HG02588 (cell line): ENCODE data around the gene CHST14.
A peak's percentile ranks its signal among the peaks of the same experiment; 100 is the strongest.

Experiments
- ATAC-seq: cut with Tn5 transposase; IDR thresholded peaks from one replicate; pipeline ENCODE4 v1.9.1; 2021; ENCODE audit warnings: mild to moderate bottlenecking, moderate library complexity; ENCODE audit not compliant: unreplicated experiment

The CHST14 gene

DNA sequence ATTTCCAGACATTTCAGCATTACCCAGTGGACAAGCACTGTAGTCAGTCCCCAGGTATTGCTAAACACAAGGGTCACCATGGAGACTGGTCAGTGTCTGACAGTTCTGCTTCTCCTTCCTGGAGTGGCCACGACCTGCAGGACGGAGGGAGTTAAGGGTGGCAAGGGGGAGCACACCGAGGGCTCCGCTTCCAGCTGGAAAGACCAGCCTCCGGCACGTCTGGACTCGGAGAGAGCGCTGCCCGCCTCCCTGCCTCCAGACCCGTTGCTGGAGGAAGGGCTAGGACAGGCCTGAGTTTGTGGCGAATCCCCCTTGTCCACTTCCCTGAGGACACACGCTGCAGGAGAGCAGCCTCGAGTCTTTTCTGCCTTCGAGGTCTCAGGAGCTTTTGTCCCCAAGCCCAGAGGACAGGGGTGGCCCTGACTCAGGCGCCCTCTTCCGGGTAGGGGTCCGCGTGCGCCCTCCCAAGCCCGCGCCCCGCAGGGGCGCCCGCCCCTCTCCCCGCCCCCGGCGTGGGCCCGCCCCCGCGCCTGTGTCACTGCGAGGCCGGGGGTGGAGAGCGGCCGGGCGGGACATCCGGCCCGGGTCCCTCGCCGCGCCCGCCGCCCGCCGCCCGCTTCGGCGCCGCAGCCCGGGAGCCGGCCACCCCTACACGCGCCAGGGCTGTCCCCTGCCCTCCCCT lies at the start of gene CHST14:
TSS of gene CHST14 (plus strand) at position 562 of the 682 bp plus-strand sequence. CDS start 230 bp downstream, outside the sequence.
- ATAC-seq: peak; percentile 69

DNA sequence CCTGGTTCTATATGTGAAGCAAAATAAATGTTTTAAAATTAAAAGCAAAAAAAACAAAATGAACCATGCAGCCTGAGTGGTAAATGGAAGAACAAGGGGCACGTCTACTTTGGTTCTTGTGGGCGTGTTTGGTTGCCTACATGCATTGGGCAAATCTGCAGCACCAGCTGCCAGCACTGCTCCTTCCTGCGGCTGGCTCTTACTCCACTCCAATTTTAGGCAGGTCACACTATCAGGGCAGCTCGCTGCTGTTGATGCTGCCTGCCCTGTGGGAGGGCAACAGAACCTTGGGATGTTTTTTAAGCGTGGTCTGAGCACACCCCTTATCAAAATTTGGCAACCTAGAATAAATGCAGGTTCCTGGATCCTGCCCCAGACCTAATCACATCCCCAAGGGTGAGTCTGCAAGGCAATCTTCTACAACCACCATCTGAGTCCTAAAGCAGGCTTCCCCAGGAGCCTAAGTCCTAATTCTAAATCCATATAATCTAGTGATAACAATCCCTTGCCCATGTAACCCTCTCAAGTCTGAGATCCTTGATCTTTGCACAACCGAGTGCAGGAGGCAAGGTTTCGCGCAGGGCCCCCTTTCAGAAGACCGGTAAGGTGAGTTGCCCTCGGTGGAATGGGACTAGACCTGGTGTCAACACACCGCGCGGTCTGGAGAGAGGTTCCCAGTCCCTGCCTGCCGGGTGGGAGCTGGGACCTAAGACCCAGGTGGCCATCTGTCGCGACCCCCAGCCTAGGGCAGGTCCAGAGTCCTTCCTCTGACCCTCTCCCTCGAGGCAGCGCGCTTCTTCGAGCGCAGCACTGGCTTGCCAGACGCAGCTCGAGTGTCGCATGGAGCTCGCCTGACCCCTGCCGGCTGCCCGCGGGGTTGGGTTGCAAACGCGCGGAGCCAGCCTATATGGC lies 49.3 kb upstream of the CHST14 start:
- ATAC-seq: peak; percentile 77

DNA sequence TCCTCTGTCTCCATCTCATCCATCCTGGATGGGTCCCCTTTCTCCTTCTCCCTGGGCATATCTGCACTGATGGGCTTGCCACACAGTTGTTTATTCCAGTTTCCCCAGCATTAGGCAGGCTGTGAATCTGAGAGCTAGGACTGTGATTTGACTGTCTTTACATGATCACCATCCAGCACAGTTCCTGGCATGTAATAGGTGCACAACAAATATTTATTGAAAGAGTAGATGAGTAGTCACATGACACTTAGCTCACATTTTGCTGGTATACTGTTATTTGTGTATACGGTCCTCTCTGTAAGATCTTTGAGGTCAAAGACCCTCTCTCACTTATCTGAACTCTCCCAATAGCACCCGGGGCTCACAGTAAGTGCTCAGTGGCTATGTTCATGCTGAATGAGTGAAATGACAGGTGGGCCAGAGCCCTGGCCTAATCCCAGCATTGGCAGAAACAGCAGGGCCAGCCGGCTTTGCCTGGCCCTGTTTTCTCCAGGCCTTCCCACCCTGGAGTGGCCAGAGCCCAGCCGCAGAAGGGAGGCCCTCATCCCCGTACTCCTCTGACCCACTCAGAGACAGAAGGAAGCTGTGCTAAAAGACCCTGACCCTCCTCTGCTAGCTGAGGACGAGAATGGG lies 46.2 kb upstream of the CHST14 start:
- no peak for ATAC-seq

DNA sequence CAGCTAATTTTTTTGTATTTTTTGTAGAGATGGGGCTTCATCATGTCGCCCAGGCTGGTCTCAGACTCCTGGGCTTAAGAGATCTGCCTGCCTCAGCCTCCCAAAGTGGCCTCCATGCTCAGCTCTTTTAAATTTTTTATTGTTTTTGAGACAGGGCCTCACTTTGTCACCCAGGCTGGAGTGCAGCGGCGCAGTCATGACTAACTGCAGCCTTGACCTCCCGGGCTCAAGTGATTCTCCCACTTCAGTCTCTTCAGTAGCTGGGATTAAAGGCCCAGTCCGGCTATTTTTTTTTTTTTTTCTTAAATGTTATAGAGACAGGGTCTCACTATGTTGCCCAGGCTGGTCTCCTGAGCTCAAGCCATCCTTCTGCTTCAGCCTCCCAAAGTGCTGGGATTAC lies 45.1 kb upstream of the CHST14 start:
- ATAC-seq: no peak

DNA sequence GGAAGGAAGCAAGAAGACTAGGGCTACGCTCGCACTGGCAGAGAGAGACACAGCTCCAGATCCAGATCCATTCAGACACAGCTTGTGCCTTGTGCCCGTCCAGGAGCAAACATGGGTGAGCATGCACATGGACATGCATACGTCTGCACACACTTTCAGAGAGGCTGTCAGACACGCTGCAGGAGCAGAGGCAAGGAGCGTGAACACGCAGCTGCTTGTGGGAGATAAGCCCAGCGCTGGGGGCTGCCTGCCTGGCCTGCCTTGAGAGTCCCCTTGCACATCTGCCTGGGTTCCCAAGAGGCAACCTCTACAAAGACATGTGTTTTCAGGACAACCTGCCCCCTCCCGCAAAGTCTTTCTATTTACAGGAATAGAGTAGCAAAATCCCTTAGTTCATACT lies 43.6 kb upstream of the CHST14 start:
- no peak for ATAC-seq

- ATAC-seq: no peak
Measured at GRCh38 chr15:40428185-40428584, 42.6 kb upstream of the CHST14 start.

DNA sequence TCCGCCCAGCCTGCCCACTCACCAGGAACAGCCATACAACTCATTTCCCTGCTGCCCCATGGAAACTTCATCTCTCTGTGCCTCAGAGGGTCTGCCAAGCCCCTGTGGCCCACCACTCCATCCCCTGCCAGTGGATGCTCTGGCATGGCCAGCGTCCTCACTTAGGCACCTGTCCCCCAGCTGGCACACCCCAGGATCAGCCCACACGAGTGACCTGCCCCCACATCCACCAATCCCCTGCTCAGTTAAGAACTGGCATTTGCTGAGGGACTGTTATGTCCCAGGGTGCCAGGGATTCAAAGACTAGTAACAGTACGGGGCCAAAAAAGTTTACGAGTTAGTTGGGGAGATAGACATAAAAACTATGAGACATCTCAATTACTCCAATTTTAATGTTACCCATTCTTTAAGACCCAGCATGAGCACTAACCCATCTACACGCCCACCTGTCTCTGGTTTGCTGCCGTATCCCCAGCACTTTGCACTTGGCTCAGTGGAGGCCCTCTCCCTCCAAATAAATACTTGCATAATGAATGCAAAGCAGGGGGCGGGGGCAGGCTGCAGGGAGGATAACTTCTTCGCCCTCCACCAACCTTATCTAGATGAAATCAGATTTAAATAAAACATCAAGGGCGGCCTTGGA lies 41.6 kb upstream of the CHST14 start:
- no peak for ATAC-seq

DNA sequence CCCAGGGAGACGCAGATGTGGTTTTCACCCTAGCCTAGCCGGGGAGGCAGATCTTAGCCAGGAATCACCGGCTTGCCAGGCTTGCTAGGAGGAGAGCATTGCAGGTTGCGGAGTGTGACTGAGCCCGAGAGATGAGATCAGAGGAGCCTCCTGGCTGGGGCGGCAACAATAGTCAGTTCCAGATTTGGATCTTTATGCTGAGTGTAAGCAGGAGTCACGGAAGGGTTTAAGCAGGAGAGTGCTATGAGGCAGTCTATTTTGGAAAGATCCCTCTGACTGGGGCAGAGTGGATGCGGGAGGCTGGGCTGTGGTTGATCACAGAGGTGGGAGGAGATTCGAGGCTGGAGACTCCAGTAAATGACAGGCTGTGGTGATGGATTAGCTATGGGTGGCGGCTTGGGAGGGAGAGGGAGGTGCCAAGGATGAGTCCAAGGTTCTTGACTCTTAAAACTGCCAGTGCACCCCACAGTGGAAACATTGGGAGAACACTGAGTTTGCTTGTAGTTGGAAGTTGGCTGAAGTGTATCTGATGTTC lies 40.4 kb upstream of the CHST14 start:
- no peak for ATAC-seq

DNA sequence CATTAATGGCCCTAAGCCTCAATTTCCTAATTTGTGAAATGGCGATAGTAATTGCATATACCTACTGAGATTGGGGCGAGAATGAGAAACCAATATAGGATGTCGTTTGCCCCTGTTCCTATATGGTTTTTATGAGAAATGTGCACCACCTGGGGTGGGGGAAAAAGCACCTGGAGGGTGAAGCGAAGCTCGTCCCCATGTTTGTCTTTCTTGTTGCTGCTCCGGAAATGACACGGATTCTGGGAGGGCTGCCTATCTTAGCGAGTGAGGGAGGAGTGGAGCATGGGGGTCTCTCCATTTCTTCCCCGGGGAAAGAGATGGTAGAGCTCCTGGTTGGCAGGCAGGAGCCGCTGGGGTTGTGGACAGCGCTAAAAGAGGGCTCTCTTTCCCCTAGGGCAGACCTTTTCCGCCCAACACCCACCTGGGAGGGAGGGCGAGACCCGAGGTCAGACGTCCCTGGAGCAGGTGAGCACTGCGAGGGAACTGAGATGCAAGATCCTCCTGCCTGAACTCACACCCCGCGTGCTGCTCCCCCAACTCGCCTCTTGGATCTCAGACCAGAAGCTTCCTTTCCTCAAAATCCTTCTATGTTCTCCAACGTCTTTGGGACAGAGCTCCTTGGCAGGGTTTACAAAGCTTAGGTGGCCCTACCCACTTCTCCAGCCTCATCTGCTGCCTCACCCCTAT lies 35.6 kb upstream of the CHST14 start:
- no peak for ATAC-seq

DNA sequence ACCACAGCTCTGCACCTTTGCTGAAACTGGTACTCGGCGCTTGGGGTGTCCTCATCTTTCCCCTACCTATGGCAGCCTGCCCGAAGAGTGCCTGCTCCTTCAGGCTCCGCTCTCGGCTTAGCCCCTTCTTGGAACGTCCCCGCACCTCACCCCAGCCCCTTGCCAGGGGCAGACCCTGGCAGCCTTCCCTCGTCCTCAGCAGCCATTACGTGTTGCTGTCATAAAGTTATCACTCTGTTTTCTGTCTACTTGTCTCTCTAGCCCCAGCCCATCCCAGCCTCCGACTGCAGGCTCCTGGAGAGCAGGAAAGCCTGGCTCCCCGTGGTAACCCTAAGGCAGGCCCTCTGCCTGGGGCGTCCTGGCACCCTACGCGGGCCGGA lies 35.1 kb upstream of the CHST14 start:
- no peak for ATAC-seq

DNA sequence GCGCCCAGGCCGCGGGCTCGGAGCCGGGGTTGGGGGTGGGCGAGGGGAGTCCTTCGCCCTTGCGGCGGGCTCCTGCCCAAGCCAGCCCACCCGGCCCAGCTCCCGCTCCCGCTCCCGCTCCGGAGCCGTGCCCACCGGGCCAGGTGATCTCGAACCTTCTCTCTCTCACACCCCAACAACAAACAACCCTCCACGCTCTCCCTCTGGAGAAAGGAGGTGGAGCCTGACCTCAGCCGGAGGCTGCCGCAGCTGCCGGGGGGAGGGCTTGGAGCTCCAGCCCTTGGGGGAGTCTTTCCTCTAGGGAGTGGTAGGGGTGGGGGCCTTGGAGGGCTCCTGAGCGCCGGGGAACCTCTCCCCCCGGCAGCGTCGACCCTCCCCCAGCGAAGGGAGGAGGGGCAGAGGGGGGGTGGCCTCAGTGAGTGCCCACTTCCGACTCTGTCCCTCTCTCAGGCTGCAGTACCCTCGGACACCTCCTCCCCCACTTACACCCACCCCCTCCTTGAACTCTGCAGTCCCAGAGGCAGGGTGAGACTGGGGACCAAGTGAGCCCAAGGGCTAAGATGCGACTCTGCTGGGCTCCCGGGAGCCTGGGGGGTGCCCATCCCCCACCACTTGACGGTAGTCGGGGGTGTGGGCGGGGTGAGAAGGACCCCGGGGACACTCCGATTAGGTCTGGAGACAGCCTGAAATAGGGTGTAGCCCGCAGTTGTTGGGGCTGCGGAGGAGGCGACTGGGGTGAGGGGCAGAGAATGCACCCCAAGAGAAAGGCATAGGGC lies 34.5 kb upstream of the CHST14 start:
- ATAC-seq: no peak

DNA sequence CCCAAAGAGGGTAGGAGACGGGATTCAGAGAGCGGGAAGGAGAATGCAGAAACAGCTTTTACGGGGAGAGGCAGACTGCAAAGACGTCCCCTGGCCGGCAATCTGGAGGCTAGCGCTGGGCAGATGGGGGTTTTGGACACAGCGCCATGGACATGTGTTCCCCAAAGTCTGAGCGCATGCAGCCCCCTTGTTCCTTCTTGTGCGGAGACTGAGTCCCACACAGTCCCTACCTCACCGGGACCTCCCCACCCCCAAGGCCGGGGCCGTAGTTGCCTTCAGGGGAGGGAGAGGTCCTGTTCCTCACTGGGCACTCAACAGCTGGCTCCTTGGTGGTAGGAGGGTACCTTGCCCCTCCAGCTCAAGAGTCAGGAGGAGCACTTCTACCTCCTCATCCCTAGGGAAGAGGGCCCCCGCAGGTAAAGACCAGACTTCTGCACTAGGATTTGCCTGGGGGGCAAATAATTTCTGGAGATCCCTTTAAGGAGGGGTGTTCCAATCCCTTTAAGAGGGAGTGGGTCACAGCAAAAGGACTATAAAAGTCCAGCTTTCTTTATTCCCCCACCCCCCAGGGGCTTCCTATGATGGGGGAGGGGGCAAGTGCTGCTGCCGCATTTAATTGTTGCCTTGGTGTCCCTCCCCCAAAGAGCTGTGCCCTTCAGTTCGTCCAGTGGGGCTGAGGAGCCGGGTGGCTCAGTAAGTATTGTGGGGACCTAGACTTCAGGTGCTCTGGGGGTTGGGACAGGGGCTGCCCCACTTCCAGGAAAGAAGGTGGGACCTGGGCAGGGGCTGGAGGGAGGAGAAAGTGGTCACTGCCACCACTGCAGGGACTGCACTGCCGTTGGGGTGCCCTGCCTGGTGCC lies 33.7 kb upstream of the CHST14 start:
- no peak for ATAC-seq

GRCh38 chr15:40437752-40438687 lies 32.8 kb upstream of the CHST14 start:
- no peak for ATAC-seq

DNA sequence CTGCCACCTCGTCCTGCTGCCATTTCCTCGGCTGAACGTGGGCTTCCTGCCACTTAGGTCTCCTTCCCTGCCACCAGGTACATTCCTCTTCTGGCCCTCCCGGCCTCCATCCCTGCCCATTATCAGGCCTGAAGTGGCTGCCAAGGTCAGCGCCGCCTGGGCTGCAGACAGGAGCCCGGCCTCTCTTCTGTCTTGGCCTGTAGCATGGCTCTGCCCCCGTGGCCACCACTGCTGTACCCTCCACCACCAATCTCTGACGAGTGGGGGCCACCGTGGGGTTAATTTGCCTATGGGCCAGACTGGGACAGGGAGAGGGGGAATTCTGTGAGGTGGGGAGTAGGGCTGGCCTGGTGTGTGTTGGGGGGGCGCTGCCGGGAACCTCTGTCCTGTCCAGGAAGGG lies 32.1 kb upstream of the CHST14 start:
- no peak for ATAC-seq

DNA sequence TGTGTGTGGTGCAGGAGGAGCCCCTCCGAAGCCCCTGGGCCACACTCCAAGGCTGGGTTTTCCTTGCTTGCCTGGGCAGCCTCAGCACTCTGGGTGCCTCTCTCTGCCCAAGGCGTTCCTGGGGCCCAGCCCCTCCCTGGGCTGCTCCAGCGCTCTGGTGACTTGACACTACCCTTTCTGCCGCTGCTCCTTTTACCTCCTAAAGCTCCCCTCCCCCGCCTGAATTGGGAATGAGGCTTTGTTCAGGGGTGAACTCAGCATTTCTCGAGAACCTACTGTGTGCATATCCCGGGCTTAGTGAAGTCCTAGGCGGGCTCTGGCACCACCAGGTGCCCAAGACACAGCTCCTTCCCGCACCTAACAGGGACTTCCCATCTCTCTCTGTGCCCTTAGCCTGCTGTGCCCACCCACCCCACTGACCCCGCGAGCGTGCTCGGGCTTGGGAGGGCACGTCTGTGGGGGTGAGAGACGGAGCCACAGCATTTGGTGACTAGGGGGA lies 31.3 kb upstream of the CHST14 start:
- no peak for ATAC-seq

- ATAC-seq: no peak
Measured at GRCh38 chr15:40439960-40440742, 30.6 kb upstream of the CHST14 start.
